Cardiac fibroblast (primary cell): ENCODE measurements around the gene DHRSX.

Source experiments
- DNase-seq, 2 donors: peaks; one replicate each; pipeline versions ENCODE4 v3.0.0 to v3.0.0-alpha.2; 2010; ENCODE audit warnings: low read depth in 2 of 2
- H3K4me3 ChIP-seq, 2 donors: replicated peaks in 1 of 2; 1 replicate in 1 of 2; 2 replicates in 1 of 2; pipeline ENCODE4 v1.5.1; 2011; ENCODE audit warnings: low read depth in 2 of 2, low read length in 2 of 2, mild to moderate bottlenecking in 2 of 2, moderate library complexity in 1 of 2
- CTCF ChIP-seq: IDR thresholded peaks from one replicate; pipeline ENCODE4 v1.5.1; 2011; ENCODE audit warnings: low read depth, mild to moderate bottlenecking, low read length, inconsistent platforms

DHRSX gene

GRCh38 chrX:2409796-2410195 is 91.0 kb downstream of the DHRSX start:
- no peak for TF ChIP-seq CTCF
- no peak overlapping the region for H3K4me3 ChIP-seq
- DNase-seq: no peak

- no peak for DNase-seq
- TF ChIP-seq CTCF: no peak
- no peak overlapping the region for H3K4me3 ChIP-seq
Measured at GRCh38 chrX:2408856-2409255, 91.9 kb downstream of the DHRSX start.

GRCh38 chrX:2406891-2407518 is 93.8 kb downstream of the DHRSX start:
- DNase-seq: no peak
- H3K4me3 ChIP-seq: no peak overlapping the region
- TF ChIP-seq CTCF: no peak

GRCh38 chrX:2404776-2405175 is 96.0 kb downstream of the DHRSX start:
- no peak for TF ChIP-seq CTCF
- no peak for DNase-seq
- H3K4me3 ChIP-seq: no peak overlapping the region

GRCh38 chrX:2402361-2402690 is 98.5 kb downstream of the DHRSX start:
- no peak overlapping the region for H3K4me3 ChIP-seq
- no peak for DNase-seq
- no peak for TF ChIP-seq CTCF

GRCh38 chrX:2401590-2402360 is 99.0 kb downstream of the DHRSX start:
- TF ChIP-seq CTCF: no peak
- no peak for DNase-seq

More at GRCh38 chrX:2401590-2402360, 99.0 kb downstream of the DHRSX start:
- H3K4me3 ChIP-seq: no peak overlapping the region
